RWPE1 (cell line): ENCODE data around the gene COMT.

Experiments
- CTCF ChIA-PET: fragments of 350-600 bp; sonication (Branson Sonifier 250); formaldehyde crosslinking; extraction: SDS; loops from one replicate; lab custom pipeline; 2021; lab: Yijun Ruan, JAX
- POLR2A ChIA-PET: fragments of 400-600 bp; formaldehyde crosslinking; extraction: SDS; loops from one replicate; lab custom pipeline; 2020; ENCODE audit warnings: antibody characterized with exemption; ENCODE audit not compliant: low non-redundant PET; lab: Yijun Ruan, JAX
- DNase-seq: peaks from one replicate; pipeline ENCODE4 v3.0.0; 2012; ENCODE audit warnings: low spot score
- H3K27ac ChIP-seq: fragments of 450-650 bp; 2 replicates; pipeline ENCODE4 v1.5.1; 2017
- TF ChIP-seq, protein P1 (sequence below): fragments of 450-650 bp; conservative IDR thresholded peaks from 2 replicates; pipeline ENCODE4 v1.5.1; 2017; ENCODE audit warnings: low read depth, mild to moderate bottlenecking

The COMT gene

DNA sequence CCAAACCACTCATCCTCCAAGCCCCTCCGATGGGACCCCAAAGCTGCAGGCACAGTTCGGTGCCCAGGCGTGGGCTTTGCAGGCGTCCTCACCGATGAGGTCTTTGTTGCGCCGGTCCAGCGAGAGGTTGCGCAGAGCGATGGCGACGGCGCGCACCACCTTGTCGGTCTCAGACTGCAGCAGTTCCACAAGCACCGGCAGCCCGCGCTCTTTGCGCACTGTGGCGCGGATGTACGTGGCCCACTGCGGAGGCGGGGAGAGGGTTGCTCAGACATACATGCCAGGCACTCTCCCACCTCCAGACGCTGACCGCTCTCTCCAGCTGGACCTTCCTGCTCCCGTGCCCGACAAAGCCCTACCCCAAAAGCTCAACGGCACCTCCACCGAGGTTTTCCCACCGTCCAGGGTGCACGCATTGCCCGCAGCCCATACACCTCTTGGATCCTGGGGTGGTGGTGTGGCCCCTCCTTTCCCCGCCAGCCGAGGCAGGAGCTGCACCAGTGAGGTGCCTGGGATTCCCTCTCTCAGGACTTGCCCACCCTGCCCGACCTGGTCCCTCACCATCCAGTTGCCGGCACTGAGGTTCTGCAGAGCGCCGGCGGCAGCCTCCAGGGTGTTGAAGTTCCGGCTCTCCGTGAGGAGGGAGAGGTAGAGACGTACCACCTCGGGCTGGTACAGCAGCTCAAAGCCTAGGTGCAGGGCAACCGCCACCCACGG, 32.1 kb downstream of the COMT start:
- TF ChIP-seq, protein P1, sequence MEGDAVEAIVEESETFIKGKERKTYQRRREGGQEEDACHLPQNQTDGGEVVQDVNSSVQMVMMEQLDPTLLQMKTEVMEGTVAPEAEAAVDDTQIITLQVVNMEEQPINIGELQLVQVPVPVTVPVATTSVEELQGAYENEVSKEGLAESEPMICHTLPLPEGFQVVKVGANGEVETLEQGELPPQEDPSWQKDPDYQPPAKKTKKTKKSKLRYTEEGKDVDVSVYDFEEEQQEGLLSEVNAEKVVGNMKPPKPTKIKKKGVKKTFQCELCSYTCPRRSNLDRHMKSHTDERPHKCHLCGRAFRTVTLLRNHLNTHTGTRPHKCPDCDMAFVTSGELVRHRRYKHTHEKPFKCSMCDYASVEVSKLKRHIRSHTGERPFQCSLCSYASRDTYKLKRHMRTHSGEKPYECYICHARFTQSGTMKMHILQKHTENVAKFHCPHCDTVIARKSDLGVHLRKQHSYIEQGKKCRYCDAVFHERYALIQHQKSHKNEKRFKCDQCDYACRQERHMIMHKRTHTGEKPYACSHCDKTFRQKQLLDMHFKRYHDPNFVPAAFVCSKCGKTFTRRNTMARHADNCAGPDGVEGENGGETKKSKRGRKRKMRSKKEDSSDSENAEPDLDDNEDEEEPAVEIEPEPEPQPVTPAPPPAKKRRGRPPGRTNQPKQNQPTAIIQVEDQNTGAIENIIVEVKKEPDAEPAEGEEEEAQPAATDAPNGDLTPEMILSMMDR = no peak
- no peak overlapping the region for H3K27ac ChIP-seq
- POLR2A ChIA-PET = no interaction called here
- no peak for DNase-seq
- CTCF ChIA-PET = no interaction called here

DNA sequence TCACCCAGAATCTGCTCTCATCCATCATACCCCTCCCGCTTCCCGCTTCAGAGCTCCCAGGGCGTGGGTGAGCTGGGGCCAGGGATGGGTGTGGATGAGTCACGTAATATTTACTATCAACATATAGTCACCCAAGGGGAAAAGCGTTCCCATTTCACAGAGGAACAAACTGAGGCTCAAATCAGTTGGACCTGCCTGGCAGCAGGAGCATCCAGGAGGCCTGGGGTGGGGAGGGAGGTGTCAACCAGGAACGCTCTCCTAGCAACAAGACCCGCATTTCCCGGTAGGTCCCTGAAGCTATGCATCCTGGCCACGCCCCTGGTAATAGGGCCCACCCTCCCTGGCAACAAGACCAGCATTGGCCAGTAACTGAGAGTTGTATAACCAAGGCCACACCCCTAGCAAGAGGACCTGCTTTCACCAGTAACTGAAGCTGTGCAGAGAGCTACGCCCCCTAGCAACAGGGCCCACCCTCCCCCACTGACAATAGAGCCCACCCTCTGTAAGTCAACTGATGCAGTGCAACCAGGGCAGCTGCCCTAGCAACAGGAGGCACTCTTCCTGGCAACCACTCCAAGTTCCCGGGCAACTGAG, 32.8 kb downstream of the COMT start:
- TF ChIP-seq, protein P1 = no peak
- DNase-seq = no peak
- ChIA-PET POLR2A (no interaction called here), CTCF (no interaction called here)
- no peak overlapping the region for H3K27ac ChIP-seq

DNA sequence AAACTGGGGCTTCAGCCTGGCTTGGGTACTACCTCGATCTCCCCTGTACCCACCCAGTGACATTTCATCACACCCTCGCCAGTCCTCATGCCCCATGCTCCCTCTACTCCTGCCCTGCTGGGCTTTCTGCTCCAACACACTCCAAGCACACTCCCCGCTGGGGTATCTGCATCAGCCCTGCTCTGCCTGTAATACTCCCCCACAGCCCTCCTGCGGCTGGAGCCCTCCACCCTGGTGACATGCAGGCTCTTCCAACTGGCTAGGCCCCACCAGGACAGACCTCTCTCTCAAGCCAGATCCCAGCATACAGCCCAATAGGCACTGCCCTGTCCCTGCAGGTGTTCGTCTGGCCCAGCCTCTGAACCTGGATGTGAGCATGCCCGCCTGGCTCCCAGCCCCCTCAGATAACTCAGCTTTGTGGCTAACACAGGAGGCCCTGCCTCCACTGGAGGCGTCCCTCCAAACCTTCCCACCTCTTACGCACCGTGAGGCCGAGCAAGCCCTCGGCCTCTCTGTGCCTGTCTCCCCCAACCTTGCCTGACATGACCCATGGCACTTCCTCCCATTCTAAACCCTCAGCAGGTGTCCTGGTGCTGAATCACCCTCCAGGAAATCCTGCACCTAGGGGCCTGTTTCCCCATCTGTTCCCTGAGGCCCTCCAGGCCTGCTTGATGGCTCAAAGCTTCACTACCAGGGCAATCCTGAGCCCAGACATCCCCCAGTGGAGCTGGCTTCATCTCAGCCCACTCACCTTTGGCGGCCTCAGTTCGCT, 33.5 kb downstream of the COMT start:
- TF ChIP-seq, protein P1 = no peak
- peak; percentile 51 for DNase-seq
- ChIA-PET POLR2A (no interaction called here), CTCF (interaction anchor here (0.6 kb wide), 1 partner anchor 366 kb away, joined by 3 read pairs; no protein-coding TSS in a partner anchor)
- H3K27ac ChIP-seq = peak overlapping the region; percentile 42

GRCh38 chr22:19975707-19976035, 34.1 kb downstream of the COMT start:
- ChIA-PET POLR2A (no interaction called here), CTCF (interaction anchor here (0.6 kb wide), 1 partner anchor 367 kb away, joined by 3 read pairs; no protein-coding TSS in a partner anchor)
- DNase-seq = no peak
- TF ChIP-seq, protein P1 = no peak
- H3K27ac ChIP-seq = peak overlapping the region; percentile 42; the same call in 1 of the 2 replicates

- ChIA-PET CTCF (no interaction called here), POLR2A (no interaction called here)
- no peak overlapping the region for H3K27ac ChIP-seq
- TF ChIP-seq, protein P1 = no peak
- DNase-seq = no peak
Measured at GRCh38 chr22:19976671-19977070, 35.1 kb downstream of the COMT start.

DNA sequence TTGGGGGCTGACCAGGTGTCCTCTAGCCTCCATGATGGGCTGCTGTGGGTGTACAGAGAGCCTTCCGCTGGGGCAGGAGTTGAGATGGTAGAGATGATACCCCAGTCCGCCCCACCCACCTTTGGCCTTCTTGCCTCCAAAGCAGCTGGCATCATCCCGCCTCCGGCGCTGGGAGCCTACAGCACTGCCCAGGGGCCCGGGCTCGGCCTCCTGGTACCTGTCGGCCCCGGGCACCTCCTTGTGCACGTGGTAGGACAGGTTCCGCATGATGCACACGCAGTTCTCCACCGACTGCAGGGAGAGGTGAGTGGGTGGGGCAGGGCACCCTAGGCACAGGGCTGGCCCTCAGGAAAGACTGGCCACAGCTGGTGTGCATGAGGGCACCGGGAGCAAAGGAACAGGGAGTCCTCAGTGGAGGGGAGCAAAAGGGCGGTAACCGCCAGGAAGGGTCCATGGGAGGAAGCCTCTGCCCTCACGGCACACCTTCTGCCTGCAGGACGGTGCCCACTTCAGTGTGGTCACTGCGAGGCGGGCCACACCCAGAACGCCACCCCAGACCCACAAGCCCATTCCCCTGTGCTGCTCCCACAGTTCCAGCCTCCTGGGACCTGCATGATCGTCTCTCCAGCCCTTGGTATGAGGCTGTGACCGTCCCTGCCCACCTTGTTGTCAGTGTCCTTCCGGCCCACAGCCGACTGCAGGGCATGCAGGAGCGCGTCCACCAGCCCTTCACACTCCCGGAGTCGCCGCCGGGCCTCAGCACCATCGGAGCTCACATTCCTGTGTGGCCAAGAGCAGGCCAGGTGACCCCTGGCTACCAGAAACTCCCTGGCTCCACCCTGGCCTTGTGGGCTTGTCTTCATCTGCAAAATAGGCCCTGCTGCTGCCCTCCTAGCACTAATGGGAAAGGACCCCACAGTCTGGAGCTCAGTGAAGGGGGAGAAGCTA, 36.0 kb downstream of the COMT start:
- TF ChIP-seq, protein P1 = no peak
- POLR2A ChIA-PET = interaction anchor here (0.5 kb wide), 1 partner anchor 19 kb away, joined by 4 read pairs; no protein-coding TSS in a partner anchor
- CTCF ChIA-PET = no interaction called here
- DNase-seq = no peak
- peak overlapping the region; percentile 34 for H3K27ac ChIP-seq
